Liver (tissue), 3 donors: ENCODE results near the gene BEND3.

Experiments
- EGR1 ChIP-seq, 2 donors: IDR thresholded peaks; 2 replicates each; pipeline ENCODE4 v1.6.1; 2016 to 2018; ENCODE audit warnings: antibody characterized with exemption in 2 of 2, low read depth in 2 of 2
- FOXA1 ChIP-seq: IDR thresholded peaks from 2 replicates; pipeline ENCODE4 v1.6.1; 2016; ENCODE audit warnings: antibody characterized with exemption
- GABPA ChIP-seq, 2 donors: IDR thresholded peaks in 1 of 2; conservative IDR thresholded peaks in 1 of 2; 2 replicates each; pipeline ENCODE4 v1.6.1; 2016; ENCODE audit warnings: antibody characterized with exemption in 2 of 2, mild to moderate bottlenecking in 1 of 2, moderate library complexity in 1 of 2
- HNF4A ChIP-seq, 2 donors: conservative IDR thresholded peaks; 2 replicates each; pipeline ENCODE4 v1.6.1; 2016; ENCODE audit warnings: antibody characterized with exemption in 2 of 2, mild to moderate bottlenecking in 2 of 2
- RAD21 ChIP-seq, 2 donors: IDR thresholded peaks; 2 replicates each; pipeline ENCODE4 v1.6.1; 2016; ENCODE audit warnings: antibody characterized with exemption in 2 of 2, mild to moderate bottlenecking in 2 of 2
- RXRA ChIP-seq, 2 donors: IDR thresholded peaks; 2 replicates each; pipeline ENCODE4 v1.6.1; 2017 to 2018; ENCODE audit warnings: antibody characterized with exemption in 2 of 2, mild to moderate bottlenecking in 1 of 2
- SP1 ChIP-seq: IDR thresholded peaks from 2 replicates; pipeline ENCODE4 v1.6.1; 2018; ENCODE audit warnings: antibody characterized with exemption, mild to moderate bottlenecking
- TAF1 ChIP-seq: conservative IDR thresholded peaks from 2 replicates; pipeline ENCODE4 v1.6.1; 2016; ENCODE audit warnings: antibody characterized with exemption, mild to moderate bottlenecking
- YY1 ChIP-seq: IDR thresholded peaks from 2 replicates; pipeline ENCODE4 v1.6.1; 2016; ENCODE audit warnings: antibody characterized with exemption, mild to moderate bottlenecking
- TF ChIP-seq, protein P1 (sequence below): fragments of 150-350 bp; IDR thresholded peaks from 2 replicates; pipeline ENCODE4 v1.5.1; 2017; ENCODE audit warnings: improper control_type of control experiment, low read depth, low read length; ENCODE audit not compliant: missing input control
- TF ChIP-seq, protein P2 (sequence below): IDR thresholded peaks from 2 replicates; pipeline ENCODE4 v1.6.1; 2016; ENCODE audit warnings: antibody characterized with exemption
- TF ChIP-seq, protein P3 (sequence below): IDR thresholded peaks from 2 replicates; pipeline ENCODE4 v1.6.1; 2016; ENCODE audit warnings: antibody characterized with exemption, mild to moderate bottlenecking
- donor health status: healthy.
- donor health status: healthy.

DNA sequence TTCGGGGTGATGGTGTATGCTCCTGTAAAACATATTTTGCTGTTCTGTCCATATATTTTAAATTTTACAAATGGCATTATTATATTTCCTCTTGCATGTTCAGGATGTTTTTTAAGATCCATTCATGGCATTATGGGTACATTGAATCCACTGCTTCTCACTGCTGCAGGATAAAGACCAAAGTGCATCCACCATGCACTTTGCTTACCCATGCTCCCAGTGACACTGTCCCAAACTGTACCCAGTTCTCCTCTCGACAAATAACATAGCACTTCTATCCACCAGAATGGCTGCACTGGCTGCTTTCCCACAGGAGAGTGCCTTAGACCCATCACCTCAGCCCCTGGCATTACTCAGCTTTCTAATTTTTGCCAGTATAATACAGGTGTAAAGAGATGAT is 57.6 kb downstream of the BEND3 start:
- TF ChIP-seq, protein P1, sequence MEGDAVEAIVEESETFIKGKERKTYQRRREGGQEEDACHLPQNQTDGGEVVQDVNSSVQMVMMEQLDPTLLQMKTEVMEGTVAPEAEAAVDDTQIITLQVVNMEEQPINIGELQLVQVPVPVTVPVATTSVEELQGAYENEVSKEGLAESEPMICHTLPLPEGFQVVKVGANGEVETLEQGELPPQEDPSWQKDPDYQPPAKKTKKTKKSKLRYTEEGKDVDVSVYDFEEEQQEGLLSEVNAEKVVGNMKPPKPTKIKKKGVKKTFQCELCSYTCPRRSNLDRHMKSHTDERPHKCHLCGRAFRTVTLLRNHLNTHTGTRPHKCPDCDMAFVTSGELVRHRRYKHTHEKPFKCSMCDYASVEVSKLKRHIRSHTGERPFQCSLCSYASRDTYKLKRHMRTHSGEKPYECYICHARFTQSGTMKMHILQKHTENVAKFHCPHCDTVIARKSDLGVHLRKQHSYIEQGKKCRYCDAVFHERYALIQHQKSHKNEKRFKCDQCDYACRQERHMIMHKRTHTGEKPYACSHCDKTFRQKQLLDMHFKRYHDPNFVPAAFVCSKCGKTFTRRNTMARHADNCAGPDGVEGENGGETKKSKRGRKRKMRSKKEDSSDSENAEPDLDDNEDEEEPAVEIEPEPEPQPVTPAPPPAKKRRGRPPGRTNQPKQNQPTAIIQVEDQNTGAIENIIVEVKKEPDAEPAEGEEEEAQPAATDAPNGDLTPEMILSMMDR: no peak
- TF ChIP-seq EGR1 (IDR thresholded peaks at IDR 0.05; ENCODE audit: low read depth in 2 of 2) (no peak), TAF1 (no peak), RXRA (IDR thresholded peaks at IDR 0.05) (no peak), YY1 (no peak), HNF4A (conservative IDR thresholded peaks at IDR 0.05) (no peak), RAD21 (IDR thresholded peaks at IDR 0.05) (no peak), GABPA (IDR thresholded peaks at IDR 0.05 in 1 of 2, conservative IDR thresholded peaks at IDR 0.05 in 1 of 2) (no peak), FOXA1 (no peak), SP1 (no peak)
- TF ChIP-seq, protein P2, sequence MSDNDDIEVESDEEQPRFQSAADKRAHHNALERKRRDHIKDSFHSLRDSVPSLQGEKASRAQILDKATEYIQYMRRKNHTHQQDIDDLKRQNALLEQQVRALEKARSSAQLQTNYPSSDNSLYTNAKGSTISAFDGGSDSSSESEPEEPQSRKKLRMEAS: no peak
- TF ChIP-seq, protein P3, sequence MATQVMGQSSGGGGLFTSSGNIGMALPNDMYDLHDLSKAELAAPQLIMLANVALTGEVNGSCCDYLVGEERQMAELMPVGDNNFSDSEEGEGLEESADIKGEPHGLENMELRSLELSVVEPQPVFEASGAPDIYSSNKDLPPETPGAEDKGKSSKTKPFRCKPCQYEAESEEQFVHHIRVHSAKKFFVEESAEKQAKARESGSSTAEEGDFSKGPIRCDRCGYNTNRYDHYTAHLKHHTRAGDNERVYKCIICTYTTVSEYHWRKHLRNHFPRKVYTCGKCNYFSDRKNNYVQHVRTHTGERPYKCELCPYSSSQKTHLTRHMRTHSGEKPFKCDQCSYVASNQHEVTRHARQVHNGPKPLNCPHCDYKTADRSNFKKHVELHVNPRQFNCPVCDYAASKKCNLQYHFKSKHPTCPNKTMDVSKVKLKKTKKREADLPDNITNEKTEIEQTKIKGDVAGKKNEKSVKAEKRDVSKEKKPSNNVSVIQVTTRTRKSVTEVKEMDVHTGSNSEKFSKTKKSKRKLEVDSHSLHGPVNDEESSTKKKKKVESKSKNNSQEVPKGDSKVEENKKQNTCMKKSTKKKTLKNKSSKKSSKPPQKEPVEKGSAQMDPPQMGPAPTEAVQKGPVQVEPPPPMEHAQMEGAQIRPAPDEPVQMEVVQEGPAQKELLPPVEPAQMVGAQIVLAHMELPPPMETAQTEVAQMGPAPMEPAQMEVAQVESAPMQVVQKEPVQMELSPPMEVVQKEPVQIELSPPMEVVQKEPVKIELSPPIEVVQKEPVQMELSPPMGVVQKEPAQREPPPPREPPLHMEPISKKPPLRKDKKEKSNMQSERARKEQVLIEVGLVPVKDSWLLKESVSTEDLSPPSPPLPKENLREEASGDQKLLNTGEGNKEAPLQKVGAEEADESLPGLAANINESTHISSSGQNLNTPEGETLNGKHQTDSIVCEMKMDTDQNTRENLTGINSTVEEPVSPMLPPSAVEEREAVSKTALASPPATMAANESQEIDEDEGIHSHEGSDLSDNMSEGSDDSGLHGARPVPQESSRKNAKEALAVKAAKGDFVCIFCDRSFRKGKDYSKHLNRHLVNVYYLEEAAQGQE: no peak
